D721Med (cell line): ENCODE results near the gene CAT.
A peak's percentile ranks its signal among the peaks of the same experiment; 100 is the strongest.

Source experiments
- DNase-seq: peaks from one replicate; pipeline ENCODE4 v3.0.0; 2011; ENCODE audit warnings: low spot score; ENCODE audit not compliant: insufficient read length
- FAIRE-seq: peaks from 2 replicates; lab custom pipeline; 2011; peaks lifted over from hg19 to GRCh38; lab: Jason Lieb, UNC
- TF ChIP-seq, protein P1 (sequence below): IDR thresholded peaks from 2 replicates; pipeline ENCODE4 v1.5.1; 2012; ENCODE audit warnings: mild to moderate bottlenecking, control low read depth; ENCODE audit not compliant: insufficient read depth; ENCODE audit errors: missing control alignments

The CAT gene

GRCh38 chr11:34512840-34513681 lies 74.3 kb downstream of the CAT start:
- TF ChIP-seq, protein P1, sequence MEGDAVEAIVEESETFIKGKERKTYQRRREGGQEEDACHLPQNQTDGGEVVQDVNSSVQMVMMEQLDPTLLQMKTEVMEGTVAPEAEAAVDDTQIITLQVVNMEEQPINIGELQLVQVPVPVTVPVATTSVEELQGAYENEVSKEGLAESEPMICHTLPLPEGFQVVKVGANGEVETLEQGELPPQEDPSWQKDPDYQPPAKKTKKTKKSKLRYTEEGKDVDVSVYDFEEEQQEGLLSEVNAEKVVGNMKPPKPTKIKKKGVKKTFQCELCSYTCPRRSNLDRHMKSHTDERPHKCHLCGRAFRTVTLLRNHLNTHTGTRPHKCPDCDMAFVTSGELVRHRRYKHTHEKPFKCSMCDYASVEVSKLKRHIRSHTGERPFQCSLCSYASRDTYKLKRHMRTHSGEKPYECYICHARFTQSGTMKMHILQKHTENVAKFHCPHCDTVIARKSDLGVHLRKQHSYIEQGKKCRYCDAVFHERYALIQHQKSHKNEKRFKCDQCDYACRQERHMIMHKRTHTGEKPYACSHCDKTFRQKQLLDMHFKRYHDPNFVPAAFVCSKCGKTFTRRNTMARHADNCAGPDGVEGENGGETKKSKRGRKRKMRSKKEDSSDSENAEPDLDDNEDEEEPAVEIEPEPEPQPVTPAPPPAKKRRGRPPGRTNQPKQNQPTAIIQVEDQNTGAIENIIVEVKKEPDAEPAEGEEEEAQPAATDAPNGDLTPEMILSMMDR, result peak; percentile 56
- no peak for FAIRE-seq
- no peak for DNase-seq

DNA sequence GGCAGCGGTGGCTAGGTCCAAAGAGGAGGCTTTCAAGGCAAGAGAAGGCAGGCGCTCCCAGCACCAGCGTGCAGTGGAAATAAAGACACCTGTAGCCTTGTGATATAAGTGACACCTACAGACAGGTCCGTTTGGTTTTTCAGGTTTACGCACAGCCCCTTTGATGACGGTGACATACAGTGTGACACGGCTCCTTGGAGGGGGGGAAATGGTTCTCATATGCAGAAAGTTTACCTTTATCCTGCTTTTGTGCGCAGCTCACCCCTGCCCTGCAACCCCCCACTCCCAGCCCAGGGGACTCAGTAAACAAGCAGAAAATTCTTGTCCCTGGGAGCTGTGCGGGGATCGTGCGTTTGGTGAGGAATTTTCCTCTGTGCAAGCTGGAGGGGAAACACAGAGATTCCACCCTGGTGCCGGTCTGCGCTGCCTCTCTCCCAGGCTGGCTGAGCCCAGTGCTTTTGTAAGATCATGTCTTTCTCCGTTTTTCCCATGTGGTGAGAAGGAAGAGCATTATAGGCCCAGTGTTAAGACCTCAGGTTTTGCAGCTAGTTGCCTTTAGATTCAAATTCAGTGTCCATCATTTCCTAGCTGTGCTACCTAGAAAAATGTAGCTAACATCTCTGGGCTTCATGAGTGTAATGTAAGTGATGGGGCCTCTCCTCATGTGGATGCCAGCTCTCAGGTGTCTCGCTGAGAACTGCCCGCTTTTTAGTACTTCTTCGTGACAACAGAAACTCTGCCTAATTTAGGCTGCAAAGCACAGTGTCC lies 75.1 kb downstream of the CAT start, which contains the start of gene ELF5:
Gene ELF5 (minus strand): TSS at position 113 of the 768 bp plus-strand sequence. CDS start 8,045 bp downstream, outside the sequence.
- DNase-seq (no peak), FAIRE-seq (no peak)
- TF ChIP-seq, protein P1, result no peak

- TF ChIP-seq, protein P1, result no peak
- FAIRE-seq, result no peak
- no peak for DNase-seq
Measured at GRCh38 chr11:34514597-34514996, 75.9 kb downstream of the CAT start.

- DNase-seq (no peak), FAIRE-seq (no peak)
- TF ChIP-seq, protein P1, result no peak
Measured at GRCh38 chr11:34516247-34517040, 77.7 kb downstream of the CAT start.

GRCh38 chr11:34519595-34520235 lies 81.0 kb downstream of the CAT start:
- FAIRE-seq, result no peak
- TF ChIP-seq, protein P1, result no peak
- DNase-seq, result no peak

DNA sequence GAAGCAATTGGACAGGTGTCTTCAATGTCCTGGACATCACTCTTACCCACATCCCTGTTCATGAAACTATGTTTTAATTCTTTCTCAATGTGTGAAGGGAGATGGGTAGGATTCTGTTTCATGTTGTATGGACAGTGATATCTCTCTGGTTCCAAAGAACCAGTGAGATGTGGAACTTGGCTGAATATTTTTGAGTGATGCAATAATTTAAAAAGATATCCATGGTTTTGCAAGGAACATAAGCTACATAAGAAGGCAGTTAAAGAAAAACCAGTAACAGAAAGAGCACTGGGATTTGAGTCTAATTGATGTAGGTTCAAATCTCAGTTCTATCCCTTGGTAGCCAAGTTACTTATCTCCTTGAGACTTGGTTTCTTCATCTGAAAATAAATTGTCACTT lies 82.5 kb downstream of the CAT start:
- no peak for FAIRE-seq
- TF ChIP-seq, protein P1, result no peak
- no peak for DNase-seq
